ENCODE data around the gene AGL. TPM values are rescaled to one million over a fixed set of nuclear protein-coding genes. Genes with fewer than 3 reads are reported as not detected.
A peak's percentile ranks its signal among the peaks of the same experiment; 100 is the strongest.
"Not testable (repeated sequence)": the region's sequence is repeated elsewhere in the genome, so short reads cannot be mapped to it uniquely, and the experiment has no call there.

AGL gene
- total and polyA plus RNA-seq, 2 experiments from 2014 or later: 9.3 to 34.2 TPM

GRCh38 chr1:99952522-99952921 lies 102.4 kb downstream of the AGL start:
- Histone ChIP-seq H3K4me1 (ENCODE audit: insufficient read depth) (no peaks in the 10 kb centered on the region), H3K9me3 (ENCODE audit: low read depth) (no peaks in the 10 kb centered on the region), H3K36me3 (replicated peaks; ENCODE audit: insufficient read depth, low read depth) (no peaks in the 10 kb centered on the region), H2AFZ (no peak overlapping the region), H3K27ac (no peak overlapping the region), H3K4me2 (no peak overlapping the region), H4K20me1 (ENCODE audit: insufficient read depth, poor library complexity, severe bottlenecking) (no peaks in the 10 kb centered on the region), H3K4me3 (no peak overlapping the region), H3K27me3 (no peaks in the 10 kb centered on the region), H3K79me2 (no peaks in the 10 kb centered on the region), H3K9me2 (replicated peaks; ENCODE audit: insufficient read depth) (no peaks in the 10 kb centered on the region)
- no peak for TF ChIP-seq EZH2phosphoT487 (IDR thresholded peaks at IDR 0.05; ENCODE audit: low read depth, severe bottlenecking, unreplicated experiment)
- no peak for DNase-seq (ENCODE audit: low spot score)
- WGBS (ENCODE audit: low lambda C conversion rate, missing lambda C conversion rate): 92% methylated on average over 1 of the region's 1 CpG

GRCh38 chr1:99955375-99955774 lies 105.2 kb downstream of the AGL start:
- no peak for TF ChIP-seq EZH2 (IDR thresholded peaks at IDR 0.05; ENCODE audit: borderline replicate concordance)
- no peak for TF ChIP-seq EZH2phosphoT487 (IDR thresholded peaks at IDR 0.05; ENCODE audit: low read depth, severe bottlenecking, unreplicated experiment)
- no peak for TF ChIP-seq CTCF (IDR thresholded peaks at IDR 0.05; ENCODE audit: poor library complexity)
- Histone ChIP-seq H3K4me1 (ENCODE audit: insufficient read depth) (no peaks in the 10 kb centered on the region), H3K9me2 (replicated peaks; ENCODE audit: insufficient read depth) (no peaks in the 10 kb centered on the region), H3K4me3 (no peak overlapping the region), H3K36me3 (replicated peaks; ENCODE audit: insufficient read depth, low read depth) (no peaks in the 10 kb centered on the region), H3K4me2 (no peak overlapping the region), H3K27me3 (no peaks in the 10 kb centered on the region), H3K27ac (no peak overlapping the region), H4K20me1 (ENCODE audit: insufficient read depth, poor library complexity, severe bottlenecking) (no peaks in the 10 kb centered on the region), H3K9me3 (ENCODE audit: low read depth) (no peaks in the 10 kb centered on the region), H3K79me2 (no peaks in the 10 kb centered on the region), H2AFZ (no peak overlapping the region)
- 89% methylated on average over 3 of the region's 3 CpGs for WGBS (ENCODE audit: low lambda C conversion rate, missing lambda C conversion rate)
- no peak for DNase-seq (ENCODE audit: low spot score)

- 58% methylated on average over 2 of the region's 2 CpGs for WGBS (ENCODE audit: low lambda C conversion rate, missing lambda C conversion rate)
- no peaks in the 10 kb centered on the region for H3K79me2 ChIP-seq
- H3K4me3 ChIP-seq: no peak overlapping the region
- TF ChIP-seq CTCF (IDR thresholded peaks at IDR 0.05; ENCODE audit: poor library complexity) (peak; percentile 3), EZH2 (IDR thresholded peaks at IDR 0.05; ENCODE audit: borderline replicate concordance) (no peak)
- H3K27ac ChIP-seq: peak overlapping the region; percentile 15
- H3K4me2 ChIP-seq: peak overlapping the region; percentile 1
- no peaks in the 10 kb centered on the region for H3K36me3 ChIP-seq (replicated peaks; ENCODE audit: insufficient read depth, low read depth)
- no peaks in the 10 kb centered on the region for H4K20me1 ChIP-seq (ENCODE audit: insufficient read depth, poor library complexity, severe bottlenecking)
- no peak overlapping the region for H2AFZ ChIP-seq
- no peaks in the 10 kb centered on the region for H3K9me3 ChIP-seq (ENCODE audit: low read depth)
- no peaks in the 10 kb centered on the region for H3K9me2 ChIP-seq (replicated peaks; ENCODE audit: insufficient read depth)
- no peak for DNase-seq (ENCODE audit: low spot score)
- no peaks in the 10 kb centered on the region for H3K4me1 ChIP-seq (ENCODE audit: insufficient read depth)
- H3K27me3 ChIP-seq: no peaks in the 10 kb centered on the region
These were observed 106.6 kb downstream of the AGL start for GRCh38 chr1:99956755-99957154.

GRCh38 chr1:99957818-99958217 lies 107.7 kb downstream of the AGL start:
- Histone ChIP-seq H3K27me3 (no peaks in the 10 kb centered on the region), H3K36me3 (replicated peaks; ENCODE audit: insufficient read depth, low read depth) (no peaks in the 10 kb centered on the region), H3K4me3 (no peak overlapping the region), H2AFZ (no peak overlapping the region), H3K4me2 (no peak overlapping the region), H3K9me3 (ENCODE audit: low read depth) (no peaks in the 10 kb centered on the region), H3K27ac (no peak overlapping the region), H3K9me2 (replicated peaks; ENCODE audit: insufficient read depth) (no peaks in the 10 kb centered on the region), H3K79me2 (no peaks in the 10 kb centered on the region), H3K4me1 (ENCODE audit: insufficient read depth) (no peaks in the 10 kb centered on the region), H4K20me1 (ENCODE audit: insufficient read depth, poor library complexity, severe bottlenecking) (no peaks in the 10 kb centered on the region)
- TF ChIP-seq EZH2phosphoT487 (IDR thresholded peaks at IDR 0.05; ENCODE audit: low read depth, severe bottlenecking, unreplicated experiment) (no peak), CTCF (IDR thresholded peaks at IDR 0.05; ENCODE audit: poor library complexity) (no peak), EZH2 (IDR thresholded peaks at IDR 0.05; ENCODE audit: borderline replicate concordance) (no peak)
- 94% methylated on average over 1 of the region's 1 CpG for WGBS (ENCODE audit: low lambda C conversion rate, missing lambda C conversion rate)
- no peak for DNase-seq (ENCODE audit: low spot score)

- DNase-seq (ENCODE audit: low spot score); H3K36me3 ChIP-seq (replicated peaks; ENCODE audit: insufficient read depth, low read depth); H2AFZ ChIP-seq; H3K79me2 ChIP-seq; H3K4me3 ChIP-seq; H3K27ac ChIP-seq; H3K9me3 ChIP-seq (ENCODE audit: low read depth); H4K20me1 ChIP-seq (ENCODE audit: insufficient read depth, poor library complexity, severe bottlenecking); H3K27me3 ChIP-seq; H3K4me2 ChIP-seq; H3K9me2 ChIP-seq (replicated peaks; ENCODE audit: insufficient read depth); H3K4me1 ChIP-seq (ENCODE audit: insufficient read depth): not testable (repeated sequence)
- 29% methylated on average over 7 of the region's 7 CpGs for WGBS (ENCODE audit: low lambda C conversion rate, missing lambda C conversion rate)
These were observed 109.1 kb downstream of the AGL start for GRCh38 chr1:99959189-99959705.

- not testable (repeated sequence) for H3K9me2 ChIP-seq (replicated peaks; ENCODE audit: insufficient read depth); H3K4me1 ChIP-seq (ENCODE audit: insufficient read depth); H3K9me3 ChIP-seq (ENCODE audit: low read depth); H3K79me2 ChIP-seq; H2AFZ ChIP-seq; H4K20me1 ChIP-seq (ENCODE audit: insufficient read depth, poor library complexity, severe bottlenecking); H3K27ac ChIP-seq; H3K4me3 ChIP-seq; H3K36me3 ChIP-seq (replicated peaks; ENCODE audit: insufficient read depth, low read depth); DNase-seq (ENCODE audit: low spot score); H3K4me2 ChIP-seq; H3K27me3 ChIP-seq
- 98% methylated on average over 5 of the region's 5 CpGs for WGBS (ENCODE audit: low lambda C conversion rate, missing lambda C conversion rate)
These were observed 110.1 kb downstream of the AGL start for GRCh38 chr1:99960260-99960659.
